M059J (cell line): Measurements from ENCODE around the gene MNAT1. TPM values are rescaled to one million over a fixed set of nuclear protein-coding genes. Genes with fewer than 3 reads are reported as not detected.
A peak's percentile ranks its signal among the peaks of the same experiment; 100 is the strongest.
"Not testable (repeated sequence)": the region's sequence is repeated elsewhere in the genome, so short reads cannot be mapped to it uniquely, and the experiment has no call there.

Source experiments
- DNase-seq: peaks from one replicate; pipeline ENCODE4 v3.0.0-alpha.2; 2012; ENCODE audit warnings: low read depth
- total RNA-seq: library from RNA; depleted of rRNA; stranded (reverse); fragments of >200 nt; shearing (Covaris generic); gene quantifications from 2 replicates; pipeline ENCODE4 v1.2.3, GENCODE V29; 2014

MNAT1 gene
- total RNA-seq, 1 experiment from 2014 or later = 99.3 TPM

DNA sequence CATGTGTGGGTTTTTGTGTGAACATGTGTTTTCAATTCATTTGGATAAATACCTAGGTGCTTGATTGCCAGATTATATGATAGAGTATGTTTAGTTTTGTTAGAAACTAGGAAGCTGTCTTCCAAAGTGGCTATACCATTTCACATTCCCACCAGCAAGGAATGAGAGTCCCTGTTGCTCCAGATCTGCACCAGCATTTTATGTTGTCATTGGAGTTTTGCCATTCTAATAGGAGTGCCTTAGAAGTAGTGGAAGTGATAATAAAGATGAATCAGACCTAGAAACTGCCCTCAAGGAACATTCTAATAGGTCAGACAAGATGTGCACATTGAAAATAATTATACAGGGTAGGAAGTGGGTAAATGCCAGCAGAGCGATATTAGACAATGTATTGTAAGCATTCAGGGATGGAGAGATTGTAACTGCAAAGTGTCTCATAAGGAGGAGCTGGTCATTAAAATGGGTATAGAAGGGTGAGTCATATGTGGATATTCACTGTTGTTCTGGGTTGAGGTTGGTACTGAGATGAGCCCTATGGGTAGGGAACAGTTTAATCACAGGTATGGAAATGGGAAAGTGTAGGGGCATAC lies 71.4 kb downstream of the MNAT1 start:
- peak; percentile 87 for DNase-seq

GRCh38 chr14:60807247-60807646 lies 72.7 kb downstream of the MNAT1 start:
- no peak for DNase-seq

DNA sequence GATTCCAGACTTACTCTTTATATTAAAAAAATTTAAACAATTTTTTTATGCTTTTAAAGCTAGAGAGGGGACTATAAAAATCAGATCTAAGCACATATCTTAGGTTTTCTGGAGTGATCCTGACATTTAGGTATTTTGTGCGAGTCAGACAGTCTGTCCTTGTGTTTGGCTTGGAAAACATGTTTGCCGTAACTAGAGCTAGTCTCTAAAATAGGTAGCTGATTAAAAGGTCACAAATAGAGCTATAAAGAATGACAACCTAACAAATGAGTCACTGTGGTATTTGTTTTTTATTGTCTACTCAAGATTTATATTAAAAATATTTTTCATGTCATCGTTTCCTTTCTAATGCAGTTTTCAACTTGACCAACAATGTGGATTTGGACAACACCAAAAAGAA lies 73.4 kb downstream of the MNAT1 start:
- DNase-seq = peak; percentile 64

DNA sequence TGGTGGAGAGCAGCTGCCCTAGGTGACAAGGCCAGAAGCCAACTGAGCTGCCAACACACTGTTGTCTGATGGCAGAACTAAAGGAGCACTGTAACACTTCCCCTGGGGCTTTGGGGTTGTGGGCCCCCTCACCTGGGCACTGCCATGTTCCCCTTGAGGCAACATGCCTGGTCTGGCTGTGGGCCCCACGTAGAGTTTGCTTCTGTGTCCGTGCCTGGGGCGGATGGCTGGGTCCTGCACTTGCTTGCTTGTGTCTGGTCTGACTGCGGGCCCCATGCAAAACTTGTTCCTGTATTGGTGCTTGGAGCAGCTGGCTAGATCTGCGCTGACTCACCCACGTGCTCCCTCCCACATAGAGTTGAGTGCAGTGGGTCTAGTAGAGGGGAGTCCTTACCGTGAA lies 78.4 kb downstream of the MNAT1 start:
- no peak for DNase-seq

- no peak for DNase-seq
These were observed 80.8 kb downstream of the MNAT1 start for GRCh38 chr14:60815371-60815770.

- DNase-seq = no peak
These were observed 82.6 kb downstream of the MNAT1 start for GRCh38 chr14:60817113-60817512.

- no peak for DNase-seq
These were observed 85.0 kb downstream of the MNAT1 start for GRCh38 chr14:60819575-60819974.

DNA sequence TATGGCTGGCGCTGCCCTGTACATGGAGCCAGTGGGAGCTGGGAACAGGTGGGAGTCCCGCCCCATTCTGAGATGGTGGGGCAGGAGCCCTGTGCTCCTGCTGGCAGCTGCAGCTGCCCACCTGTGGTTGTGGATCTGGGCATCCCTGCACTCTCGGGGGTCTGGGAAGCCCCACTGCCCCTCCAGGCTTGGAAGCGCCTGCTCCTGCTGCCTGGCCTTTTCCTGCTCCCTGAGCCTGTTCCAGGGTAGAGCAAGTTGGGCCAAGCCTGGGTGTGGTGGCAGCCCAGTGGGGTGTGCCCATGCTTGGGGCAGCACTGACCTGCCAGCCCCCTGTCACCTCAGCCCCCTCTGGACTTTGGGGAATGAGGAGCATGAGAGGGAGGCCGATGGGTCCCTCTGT lies 104.0 kb downstream of the MNAT1 start:
- no peak for DNase-seq

GRCh38 chr14:60839057-60839456 lies 104.5 kb downstream of the MNAT1 start:
- DNase-seq = no peak

DNA sequence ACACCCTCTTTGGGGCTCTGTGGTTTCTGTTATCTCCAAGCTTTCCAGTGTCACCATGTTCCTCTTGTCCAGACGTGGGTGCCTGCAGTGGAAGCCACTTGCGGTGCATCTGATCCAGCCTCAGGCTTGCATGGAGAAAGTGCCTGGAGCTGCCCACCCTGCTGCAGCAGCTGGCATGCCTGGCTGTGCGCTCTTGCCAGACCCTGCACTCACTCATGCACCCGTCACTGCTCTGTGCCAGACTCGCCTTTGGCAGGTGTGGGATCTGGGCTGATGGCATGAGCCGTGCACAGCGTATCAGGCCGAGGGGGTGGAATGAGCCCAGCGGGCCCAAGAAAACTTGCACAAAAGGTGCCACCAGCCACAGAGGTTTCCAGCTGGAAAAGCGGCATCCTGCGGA lies 105.1 kb downstream of the MNAT1 start:
- DNase-seq = no peak

DNA sequence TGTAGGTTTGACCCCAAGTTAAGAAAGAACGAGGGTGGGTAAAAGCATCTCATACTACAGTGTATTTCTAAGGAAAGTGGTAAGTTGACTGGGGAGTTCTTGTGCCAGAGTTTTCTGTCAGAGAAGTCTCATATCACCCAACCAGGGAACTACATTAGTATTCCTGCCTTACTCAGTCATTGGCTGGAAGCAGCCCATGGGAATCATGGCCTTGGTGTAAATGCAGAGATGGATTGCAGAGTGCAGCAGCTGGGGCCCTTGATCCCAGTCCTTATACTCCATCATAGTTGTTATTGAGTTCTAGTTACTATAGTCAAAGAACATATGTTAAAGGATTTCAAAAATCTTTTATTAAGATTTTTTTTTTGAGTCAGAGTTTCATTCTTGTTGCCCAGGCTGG lies 105.8 kb downstream of the MNAT1 start:
- DNase-seq = no peak

DNA sequence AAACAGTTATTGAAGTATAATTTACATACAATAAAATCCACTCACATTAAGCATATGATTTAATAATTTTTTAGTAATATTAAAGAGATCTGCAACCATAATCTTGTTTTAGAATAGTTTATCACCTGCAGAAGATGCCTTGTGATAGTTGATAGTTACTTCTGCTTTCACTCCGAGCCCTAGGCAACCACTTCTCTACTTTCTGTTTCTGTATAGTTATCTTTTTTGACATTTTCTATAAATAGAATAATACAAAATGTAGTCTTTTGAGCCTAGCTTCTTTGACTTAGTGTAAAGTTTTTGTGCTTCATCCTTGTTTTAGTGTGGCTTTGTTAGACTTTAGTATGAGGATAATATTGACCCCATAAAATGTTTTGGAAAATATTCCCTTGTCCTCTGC lies 111.0 kb downstream of the MNAT1 start:
- no peak for DNase-seq

GRCh38 chr14:60848066-60848465 lies 113.5 kb downstream of the MNAT1 start:
- DNase-seq = peak; percentile 3

DNA sequence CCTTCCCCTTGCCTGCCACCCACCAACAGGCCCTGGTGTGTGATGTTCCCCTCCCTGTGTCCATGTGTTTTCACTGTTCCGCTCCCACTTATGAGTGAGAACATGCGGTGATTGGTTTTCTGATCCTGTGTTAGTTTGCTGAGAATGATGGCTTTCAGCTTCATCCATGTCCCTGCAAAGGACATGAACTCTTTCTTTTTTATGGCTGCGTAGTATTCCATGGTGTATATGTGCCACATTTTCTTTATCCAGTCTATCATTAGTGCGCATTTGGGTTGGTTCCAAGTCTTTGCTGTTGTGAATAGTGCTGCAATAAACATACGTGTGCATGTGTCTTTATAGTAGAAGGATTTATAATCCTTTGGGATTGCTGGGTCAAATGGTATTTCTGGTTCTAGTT lies 117.1 kb downstream of the MNAT1 start:
- not testable (repeated sequence) for DNase-seq

DNA sequence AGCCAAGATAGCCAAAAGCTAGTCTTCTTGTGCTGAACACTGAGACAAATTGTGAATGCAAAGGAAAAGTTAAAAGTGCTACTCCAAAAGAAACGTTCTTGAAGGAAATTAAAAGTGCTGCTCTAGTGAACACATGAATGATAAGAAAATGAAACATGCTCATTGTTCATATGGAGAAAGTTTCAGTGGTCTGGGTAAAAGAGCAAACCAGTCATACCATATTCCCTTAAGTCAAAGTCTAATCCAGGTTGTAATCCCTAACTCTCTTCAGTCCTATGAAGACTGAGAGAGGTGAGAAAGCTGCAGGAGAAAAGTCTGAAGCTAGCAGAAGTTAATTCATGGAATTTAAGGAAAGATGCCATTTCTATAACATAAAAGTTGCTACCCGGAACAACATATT lies 121.5 kb downstream of the MNAT1 start:
- no peak for DNase-seq

GRCh38 chr14:60859525-60859924 lies 125.0 kb downstream of the MNAT1 start:
- no peak for DNase-seq

DNA sequence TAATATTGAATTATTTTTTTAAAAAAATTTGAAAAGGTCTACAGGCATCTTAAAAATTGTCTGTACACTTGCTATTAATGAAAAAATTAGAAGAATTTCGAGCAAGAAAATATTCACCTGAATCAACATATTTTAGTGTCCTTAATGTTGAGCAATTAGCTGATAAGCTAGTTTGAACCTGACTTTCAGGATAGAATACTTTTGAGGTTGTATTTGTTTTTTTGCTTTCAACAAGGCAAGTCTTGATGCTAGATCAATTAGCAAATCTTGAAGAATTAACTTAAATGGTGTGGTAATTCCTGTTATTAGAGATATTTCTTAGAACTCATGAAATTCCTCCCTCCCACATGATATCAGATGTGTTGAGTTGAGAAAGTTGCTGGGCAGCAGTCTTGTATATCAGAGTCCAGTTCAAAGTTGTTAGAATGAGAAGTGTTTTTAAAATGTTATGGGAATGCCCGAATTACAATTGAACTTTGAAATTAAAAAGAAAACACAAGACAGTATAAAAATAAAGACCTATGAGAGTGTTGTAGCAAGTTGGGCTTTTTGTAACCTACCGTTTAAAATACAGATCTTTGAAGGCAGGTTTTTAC lies 127.1 kb downstream of the MNAT1 start:
- no peak for DNase-seq

DNA sequence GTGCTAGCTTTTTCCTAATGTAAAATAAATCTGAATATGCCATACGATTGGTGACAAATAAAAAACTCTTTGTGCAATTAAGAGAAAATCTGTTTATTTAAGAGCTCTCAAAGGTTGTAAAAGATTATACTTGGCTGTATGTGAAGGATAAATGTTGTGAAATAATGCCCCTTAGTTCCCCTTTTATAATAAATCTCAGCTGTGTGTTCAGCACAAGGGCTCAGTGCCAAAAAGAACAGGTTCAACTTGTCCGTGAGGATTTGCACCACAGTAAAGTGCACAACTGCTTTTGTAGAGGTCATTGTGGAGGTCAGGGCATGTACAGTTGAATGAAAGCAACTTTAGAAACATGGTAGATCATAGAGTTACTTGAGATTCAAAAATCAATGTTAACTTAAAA lies 127.7 kb downstream of the MNAT1 start:
- DNase-seq = peak; percentile 5

- no peak for DNase-seq
These were observed 128.7 kb downstream of the MNAT1 start for GRCh38 chr14:60863249-60863648.

- DNase-seq = no peak
These were observed 131.0 kb downstream of the MNAT1 start for GRCh38 chr14:60865378-60866127.

GRCh38 chr14:60867503-60868172 lies 133.1 kb downstream of the MNAT1 start:
- DNase-seq = no peak

- DNase-seq = no peak
These were observed 143.6 kb downstream of the MNAT1 start for GRCh38 chr14:60878121-60878520.

- DNase-seq = no peak
These were observed 144.0 kb downstream of the MNAT1 start for GRCh38 chr14:60878536-60878935.
